ENCODE measurements around the gene UBE2R2.
"Not testable (repeated sequence)": the region's sequence is repeated elsewhere in the genome, so short reads cannot be mapped to it uniquely, and the experiment has no call there.

Gene UBE2R2

GRCh38 chr9:33799928-33800704, 16.8 kb upstream of the UBE2R2 start:
- DNase-seq (ENCODE audit: low read depth in 2 of 2): no peak

GRCh38 chr9:33800886-33801285, 16.1 kb upstream of the UBE2R2 start:
- DNase-seq (ENCODE audit: low read depth in 2 of 2): no peak

- not testable (repeated sequence) for DNase-seq (ENCODE audit: low read depth in 2 of 2)
Observed at GRCh38 chr9:33801943-33802500, 14.9 kb upstream of the UBE2R2 start.

- not testable (repeated sequence) for DNase-seq (ENCODE audit: low read depth in 2 of 2)
Observed at GRCh38 chr9:33804196-33804595, 12.8 kb upstream of the UBE2R2 start.

GRCh38 chr9:33807156-33807555, 9.8 kb upstream of the UBE2R2 start:
- not testable (repeated sequence) for DNase-seq (ENCODE audit: low read depth in 2 of 2)

GRCh38 chr9:33808979-33809322, 8.0 kb upstream of the UBE2R2 start:
- DNase-seq (ENCODE audit: low read depth in 2 of 2): not testable (repeated sequence)

GRCh38 chr9:33809506-33809905, 7.5 kb upstream of the UBE2R2 start:
- no peak for DNase-seq (ENCODE audit: low read depth in 2 of 2)

GRCh38 chr9:33813712-33814641, 3.0 kb upstream of the UBE2R2 start:
- no peak for DNase-seq (ENCODE audit: low read depth in 2 of 2)

GRCh38 chr9:33815781-33816180, 1.2 kb upstream of the UBE2R2 start:
- DNase-seq (ENCODE audit: low read depth in 2 of 2): no peak

- peak; percentile 10 to 15 for DNase-seq (ENCODE audit: low read depth in 2 of 2)
Observed at GRCh38 chr9:33817327-33818166, 587 bp downstream of the UBE2R2 start.

- DNase-seq (ENCODE audit: low read depth in 2 of 2): no peak
Observed at GRCh38 chr9:33818167-33818846, 1.3 kb downstream of the UBE2R2 start.

GRCh38 chr9:33818847-33819500, 2.0 kb downstream of the UBE2R2 start:
- DNase-seq (ENCODE audit: low read depth in 2 of 2): no peak

GRCh38 chr9:33820231-33820745, 3.3 kb downstream of the UBE2R2 start:
- no peak for DNase-seq (ENCODE audit: low read depth in 2 of 2)

GRCh38 chr9:33823801-33824200, 6.8 kb downstream of the UBE2R2 start:
- no peak for DNase-seq (ENCODE audit: low read depth in 2 of 2)

GRCh38 chr9:33827285-33827684, 10.3 kb downstream of the UBE2R2 start:
- not testable (repeated sequence) for DNase-seq (ENCODE audit: low read depth in 2 of 2)

- DNase-seq (ENCODE audit: low read depth in 2 of 2): not testable (repeated sequence)
Observed at GRCh38 chr9:33829641-33830230, 12.8 kb downstream of the UBE2R2 start.

- DNase-seq (ENCODE audit: low read depth in 2 of 2): no peak
Observed at GRCh38 chr9:33835625-33836260, 18.8 kb downstream of the UBE2R2 start.

- DNase-seq (ENCODE audit: low read depth in 2 of 2): not testable (repeated sequence)
Observed at GRCh38 chr9:33836261-33836660, 19.3 kb downstream of the UBE2R2 start.

GRCh38 chr9:33837138-33837537, 20.2 kb downstream of the UBE2R2 start:
- DNase-seq (ENCODE audit: low read depth in 2 of 2): no peak
